ENCODE measurements around the gene SPOCK2. TPM values are rescaled to one million over a fixed set of nuclear protein-coding genes. Genes with fewer than 3 reads are reported as not detected.

Gene SPOCK2
- total RNA-seq, 2 experiments from 2014 or later = 0.76 to 7.5 TPM

GRCh38 chr10:72126184-72126871, 38.0 kb upstream of the SPOCK2 start:
- no peak overlapping the region for H3K27ac ChIP-seq (ENCODE audit: low read depth, low read length, poor library complexity, severe bottlenecking)
- H3K9me3 ChIP-seq (ENCODE audit: low read length) = no peaks in the 10 kb centered on the region
- H2AFZ ChIP-seq (ENCODE audit: low read length) = no peak overlapping the region
- H4K20me1 ChIP-seq (ENCODE audit: insufficient read depth, low read length) = no peaks in the 10 kb centered on the region
- intact Hi-C loops (cut with micrococcal nuclease; ENCODE audit: unreplicated experiment) = loop anchor here (1.0 to 2.0 kb wide), 2 partner anchors 96 to 202 kb away; no protein-coding TSS in a partner anchor
- H3K4me3 ChIP-seq (ENCODE audit: low read depth, low read length, poor library complexity, severe bottlenecking) = no peak overlapping the region
- H3K9me2 ChIP-seq (ENCODE audit: insufficient read depth, low read length) = no peaks in the 10 kb centered on the region
- no peaks in the 10 kb centered on the region for H3K79me2 ChIP-seq (ENCODE audit: insufficient read depth, low read depth, low read length)
- no peaks in the 10 kb centered on the region for H3K4me1 ChIP-seq (ENCODE audit: insufficient read depth, low read length, poor library complexity, severe bottlenecking)
- TF ChIP-seq CTCF (conservative IDR thresholded peaks at IDR 0.05; ENCODE audit: low read length) (peak; percentile 78), EZH2phosphoT487 (IDR thresholded peaks at IDR 0.05; ENCODE audit: borderline replicate concordance, low read depth, low read length) (no peak)
- ChIA-PET POLR2A (interaction anchor here (0.5 to 3.5 kb wide), 8 partner anchors 10 to 211 kb away, joined by 3 to 14 read pairs (median 4); no protein-coding TSS in a partner anchor), CTCF (ENCODE audit: unreplicated experiment) (interaction anchor here (1.1 to 1.5 kb wide), 3 partner anchors 18 to 103 kb away, joined by 3 to 5 read pairs (median 3); no protein-coding TSS in a partner anchor)
- H3K36me3 ChIP-seq (ENCODE audit: insufficient read depth, low read length) = no peaks in the 10 kb centered on the region; the same call in 1 of the 2 replicates
- DNase-seq (ENCODE audit: low spot score) = peak; percentile 62
- H3K4me2 ChIP-seq (ENCODE audit: low read length) = no peak overlapping the region
- BruUV-seq (replicated peaks) = no TSS peak

- H3K4me1 ChIP-seq (ENCODE audit: insufficient read depth, low read length, poor library complexity, severe bottlenecking) = no peaks in the 10 kb centered on the region
- intact Hi-C loops (cut with micrococcal nuclease; ENCODE audit: unreplicated experiment) = no loop called here
- no peaks in the 10 kb centered on the region for H4K20me1 ChIP-seq (ENCODE audit: insufficient read depth, low read length)
- no peaks in the 10 kb centered on the region for H3K9me2 ChIP-seq (ENCODE audit: insufficient read depth, low read length)
- no peak overlapping the region for H3K4me2 ChIP-seq (ENCODE audit: low read length)
- no peak for DNase-seq (ENCODE audit: low spot score)
- H3K36me3 ChIP-seq (ENCODE audit: insufficient read depth, low read length) = no peaks in the 10 kb centered on the region; the same call in 1 of the 2 replicates
- no peak overlapping the region for H3K27ac ChIP-seq (ENCODE audit: low read depth, low read length, poor library complexity, severe bottlenecking)
- H3K4me3 ChIP-seq (ENCODE audit: low read depth, low read length, poor library complexity, severe bottlenecking) = no peak overlapping the region
- H2AFZ ChIP-seq (ENCODE audit: low read length) = no peak overlapping the region
- POLR2A ChIA-PET = interaction anchor here (0.6 to 3.5 kb wide), 5 partner anchors 8 to 229 kb away, joined by 3 to 14 read pairs (median 4); no protein-coding TSS in a partner anchor
- no peak for TF ChIP-seq EZH2phosphoT487 (IDR thresholded peaks at IDR 0.05; ENCODE audit: borderline replicate concordance, low read depth, low read length)
- no peak for TF ChIP-seq CTCF (conservative IDR thresholded peaks at IDR 0.05; ENCODE audit: low read length)
- no TSS peak for BruUV-seq (replicated peaks)
- H3K79me2 ChIP-seq (ENCODE audit: insufficient read depth, low read depth, low read length) = no peaks in the 10 kb centered on the region
- H3K9me3 ChIP-seq (ENCODE audit: low read length) = no peaks in the 10 kb centered on the region
- CTCF ChIA-PET (ENCODE audit: unreplicated experiment) = no interaction called here
These were observed 36.6 kb upstream of the SPOCK2 start for GRCh38 chr10:72124989-72125388.

GRCh38 chr10:72124381-72124780, 36.0 kb upstream of the SPOCK2 start:
- CTCF ChIA-PET (ENCODE audit: unreplicated experiment) = interaction anchor here (0.5 kb wide), 1 partner anchor 217 kb away, joined by 3 read pairs; no protein-coding TSS in a partner anchor
- Histone ChIP-seq H3K27ac (ENCODE audit: low read depth, low read length, poor library complexity, severe bottlenecking) (no peak overlapping the region), H3K9me2 (ENCODE audit: insufficient read depth, low read length) (no peaks in the 10 kb centered on the region), H3K4me3 (ENCODE audit: low read depth, low read length, poor library complexity, severe bottlenecking) (no peak overlapping the region), H3K4me1 (ENCODE audit: insufficient read depth, low read length, poor library complexity, severe bottlenecking) (no peaks in the 10 kb centered on the region), H4K20me1 (ENCODE audit: insufficient read depth, low read length) (no peaks in the 10 kb centered on the region), H3K36me3 (ENCODE audit: insufficient read depth, low read length) (no peaks in the 10 kb centered on the region; the same call in 1 of the 2 replicates), H3K9me3 (ENCODE audit: low read length) (no peaks in the 10 kb centered on the region), H2AFZ (ENCODE audit: low read length) (no peak overlapping the region), H3K79me2 (ENCODE audit: insufficient read depth, low read depth, low read length) (no peaks in the 10 kb centered on the region), H3K4me2 (ENCODE audit: low read length) (no peak overlapping the region)
- BruUV-seq (replicated peaks) = no TSS peak
- TF ChIP-seq EZH2phosphoT487 (IDR thresholded peaks at IDR 0.05; ENCODE audit: borderline replicate concordance, low read depth, low read length) (no peak), CTCF (conservative IDR thresholded peaks at IDR 0.05; ENCODE audit: low read length) (no peak)
- DNase-seq (ENCODE audit: low spot score) = no peak
- intact Hi-C loops (cut with micrococcal nuclease; ENCODE audit: unreplicated experiment) = no loop called here
- POLR2A ChIA-PET = interaction anchor here (0.6 to 1.9 kb wide), 4 partner anchors 70 to 228 kb away, joined by 4 to 7 read pairs (median 5); no protein-coding TSS in a partner anchor

All from OCI-LY7 (cell line).